Ovary (tissue), 9 donors: Measurements from ENCODE around the gene DOC2A. TPM values are rescaled to one million over a fixed set of nuclear protein-coding genes. Genes with fewer than 3 reads are reported as not detected.

ENCODE experiments used
- DNase-seq, 5 donors: peaks; one replicate each; pipeline ENCODE4 v3.0.0-alpha.2; 2019 to 2020
- H3K27ac ChIP-seq, 2 donors: fragments of 200-600 bp; one replicate each; pipeline versions ENCODE4 v1.5.1 to v1.8.0; 2019 to 2022
- H3K27me3 ChIP-seq: fragments of 200-600 bp; one replicate; pipeline ENCODE4 v1.8.0; 2022
- H3K36me3 ChIP-seq: fragments of 200-600 bp; sonication (generic); one replicate; pipeline ENCODE4 v1.5.1; 2019
- H3K4me1 ChIP-seq: one replicate; pipeline ENCODE4 v1.8.1; 2013; ENCODE audit warnings: mild to moderate bottlenecking, moderate library complexity; ENCODE audit not compliant: insufficient read depth
- H3K4me3 ChIP-seq: fragments of 200-600 bp; sonication (generic); one replicate; pipeline ENCODE4 v1.5.1; 2017
- H3K9me3 ChIP-seq, 2 donors: fragments of 200-600 bp in 1 of 2; sonication (generic) in 1 of 2; one replicate each; pipeline versions ENCODE4 v1.5.1 to v1.8.1; 2013 to 2019; ENCODE audit warnings: mild to moderate bottlenecking in 1 of 2, moderate library complexity in 1 of 2
- CTCF ChIP-seq, 3 donors: fragments of 450-650 bp in 2 of 3; fragments of 200-600 bp in 1 of 3; IDR thresholded peaks; one replicate each; pipeline versions ENCODE4 v1.5.1 to v1.8.0; 2016 to 2022; ENCODE audit warnings: antibody characterized with exemption in 3 of 3, mild to moderate bottlenecking in 1 of 3
- EP300 ChIP-seq: sonication (generic); formaldehyde crosslinking; IDR thresholded peaks from one replicate; pipeline ENCODE4 v1.6.1; 2017; ENCODE audit warnings: antibody characterized with exemption
- POLR2A ChIP-seq: fragments of 450-650 bp; IDR thresholded peaks from one replicate; pipeline ENCODE4 v1.6.1; 2017; ENCODE audit warnings: antibody characterized with exemption, mild to moderate bottlenecking, moderate library complexity
- WGBS, 3 donors: extraction: QIAGEN DNeasy Blood & Tissue Kit in 1 of 3; methylation state at CpG; one replicate each; pipeline versions ENCODE4 v1.1.5 to v1.1.7; 2013 to 2017; 5-methylcytosine and 5-hydroxymethylcytosine counted together
- intact Hi-C, 4 donors: fragments of 100-400 bp; cut with DNase I; formaldehyde crosslinking; loops; one replicate each; pipeline versions ENCODE4 v1.11.0 to v1.15.1; 2022 to 2023
- polyA plus RNA-seq, 2 donors: library from polyadenylated mRNA; stranded (reverse); fragments of 200-250 nt in 1 of 2; fragments of 350-450 nt in 1 of 2; fragmentation: Illumina TruSeq in 1 of 2; extraction: RNeasy Lipid Tissue Mini Kit (QIAGEN cat#74804) in 1 of 2; gene quantifications; one replicate each; pipeline ENCODE4 v1.2.3, GENCODE V29; 2013 to 2014
- total RNA-seq, 7 donors: library from RNA; depleted of rRNA in 2 of 7; stranded (reverse); fragments of >200 nt in 2 of 7; fragmentation: NEBNext Ultra II Directional in 3 of 7; extraction: Animal tissue kit (Norgen Biotek cat#: 25700) in 3 of 7; gene quantifications; one replicate each; pipeline versions ENCODE4 v1.1.0 to v1.2.4, GENCODE V29; 2016 to 2023
- donor health status: DM: no; HTN: no; CAD: no; lungs with moderate emphysema.
- donor health status: DM: no; HTN: no; CAD: no.
- donor health status: Bipolar disorder and iron deficiency.
- donor health status: DM: yes; HTN: yes; CAD: no.
- donor health status: DM: no; HTN: no; CAD: no.
- donor health status: DM: yes; HTN: yes; CAD: no.

The DOC2A gene
- total and polyA plus RNA-seq, 9 donors, result 1.4 to 7.2 (median 3.7) TPM

GRCh38 chr16:29994600-29995323 lies 16.1 kb downstream of the DOC2A start:
- peak in 4 of 5 donors; percentile 47 to 74 (median 60) for DNase-seq
- Histone ChIP-seq H3K27ac (peak overlapping the region; percentile 2 to 99), H3K9me3 (no peaks in the 10 kb centered on the region), H3K4me3 (peak overlapping the region; percentile 51), H3K4me1 (peaks cover 3% of the 10 kb centered on the region), H3K36me3 (no peaks in the 10 kb centered on the region), H3K27me3 (no peaks in the 10 kb centered on the region)
- no peak for TF ChIP-seq EP300
- no peak for TF ChIP-seq POLR2A
- TF ChIP-seq CTCF (IDR thresholded peaks at IDR 0.05), result no peak
- WGBS, 3 donors, result 7 to 12% (median 8%) methylated on average over 19 to 24 of the region's 24 CpGs
- intact Hi-C loops, result no loop called here

DNA sequence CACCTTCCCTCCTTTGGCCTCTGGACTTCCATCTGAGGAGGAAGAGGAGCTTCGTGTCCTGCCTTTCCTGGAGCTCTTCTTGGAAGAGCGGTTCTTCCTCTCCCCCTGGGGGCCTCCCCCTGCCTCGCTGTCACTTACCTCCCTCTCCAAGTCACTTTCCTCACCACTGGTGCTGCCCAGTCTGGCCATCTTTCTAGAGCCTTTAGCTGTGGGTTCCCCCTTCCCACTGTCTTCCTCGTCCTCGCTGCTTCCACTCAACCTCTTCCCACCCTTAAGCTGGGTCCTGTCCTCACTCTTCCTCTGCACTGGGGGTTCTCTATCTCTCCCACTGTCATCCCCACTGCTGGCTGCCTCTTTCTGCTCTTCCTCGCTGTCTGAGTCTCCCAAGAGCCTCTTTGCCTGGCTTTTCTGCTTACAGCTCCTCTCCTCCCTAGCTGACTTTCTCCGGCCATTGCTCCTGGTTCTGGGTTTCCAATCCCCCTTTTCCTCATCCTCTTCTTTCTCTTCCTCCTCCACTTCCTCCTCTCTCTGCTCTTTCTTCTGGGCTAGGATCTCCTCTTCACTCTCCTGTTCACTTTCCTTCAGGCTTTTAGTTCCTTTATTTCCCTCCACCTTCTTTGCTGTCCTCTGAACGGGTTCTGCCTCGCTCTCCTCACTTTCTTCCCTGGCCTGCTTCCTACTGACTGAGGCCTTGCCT lies 16.8 kb downstream of the DOC2A start:
- WGBS, 3 donors, result 85 to 90% (median 86%) methylated on average over 9 of the region's 9 CpGs
- no peak overlapping the region for H3K27ac ChIP-seq
- no peak for DNase-seq
- no peak overlapping the region for H3K4me3 ChIP-seq
- no peak for TF ChIP-seq POLR2A
- no peak for TF ChIP-seq CTCF (IDR thresholded peaks at IDR 0.05)
- no peak for TF ChIP-seq EP300
- H3K36me3 ChIP-seq, result no peaks in the 10 kb centered on the region
- H3K9me3 ChIP-seq, result no peaks in the 10 kb centered on the region
- H3K4me1 ChIP-seq, result peaks cover 3% of the 10 kb centered on the region
- H3K27me3 ChIP-seq, result no peaks in the 10 kb centered on the region
- intact Hi-C loops, result no loop called here

DNA sequence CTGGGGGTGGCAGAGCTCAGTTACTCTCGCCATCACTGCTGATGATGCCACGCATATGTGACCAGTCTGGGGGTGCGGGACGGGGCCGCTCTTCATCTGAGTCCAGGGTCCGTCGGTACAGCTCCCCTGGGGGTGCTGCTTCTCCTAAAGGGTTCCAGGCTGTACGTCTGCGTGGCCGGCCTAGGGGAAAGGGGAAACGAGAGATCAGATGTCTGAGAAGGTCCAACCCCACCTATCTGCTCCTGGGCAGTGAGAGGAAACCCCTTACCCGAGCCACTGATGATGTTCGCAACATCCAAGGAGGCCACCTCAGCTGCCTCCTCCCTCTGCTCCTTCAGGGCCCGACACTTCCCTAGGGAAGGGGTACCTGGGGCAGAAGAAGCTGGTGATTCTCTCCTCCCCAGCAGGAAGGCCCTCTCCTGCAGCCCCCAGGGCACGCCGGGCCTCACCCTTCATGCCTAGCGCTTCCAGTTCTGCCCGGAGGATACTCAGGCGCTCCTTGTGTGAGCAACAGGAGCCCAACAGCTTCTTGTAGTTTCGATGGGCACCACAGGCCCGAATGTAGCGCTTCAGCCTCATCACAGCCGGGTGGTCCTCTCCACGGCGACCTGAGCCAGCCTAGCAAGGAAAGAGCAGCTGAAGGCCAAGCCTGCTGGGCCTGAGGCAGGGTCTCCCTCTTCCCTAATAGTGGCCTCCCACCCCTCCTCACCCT lies 17.5 kb downstream of the DOC2A start:
- Histone ChIP-seq H3K9me3 (no peaks in the 10 kb centered on the region), H3K4me3 (no peak overlapping the region), H3K4me1 (peaks cover 3% of the 10 kb centered on the region), H3K36me3 (no peaks in the 10 kb centered on the region), H3K27me3 (no peaks in the 10 kb centered on the region), H3K27ac (no peak overlapping the region)
- intact Hi-C loops, result no loop called here
- no peak for TF ChIP-seq EP300
- no peak for TF ChIP-seq CTCF (IDR thresholded peaks at IDR 0.05)
- no peak for TF ChIP-seq POLR2A
- DNase-seq, result peak in 1 of 5 donors; percentile 41
- 82 to 87% (median 82%) methylated on average over 25 of the region's 25 CpGs for WGBS, 3 donors

GRCh38 chr16:29992344-29992967 lies 18.4 kb downstream of the DOC2A start:
- WGBS, 3 donors, result 19 to 32% (median 25%) methylated on average over 7 of the region's 7 CpGs
- intact Hi-C loops, result no loop called here

More at GRCh38 chr16:29992344-29992967, 18.4 kb downstream of the DOC2A start:
- Histone ChIP-seq H3K27ac (no peak overlapping the region), H3K27me3 (no peaks in the 10 kb centered on the region), H3K36me3 (no peaks in the 10 kb centered on the region), H3K9me3 (no peaks in the 10 kb centered on the region), H3K4me3 (no peak overlapping the region), H3K4me1 (peaks cover 3% of the 10 kb centered on the region)
- peak in 1 of 5 donors; percentile 53 for DNase-seq
- TF ChIP-seq POLR2A (no peak), EP300 (no peak), CTCF (IDR thresholded peaks at IDR 0.05) (no peak)
